ENCODE results near the gene STK11.

DNA sequence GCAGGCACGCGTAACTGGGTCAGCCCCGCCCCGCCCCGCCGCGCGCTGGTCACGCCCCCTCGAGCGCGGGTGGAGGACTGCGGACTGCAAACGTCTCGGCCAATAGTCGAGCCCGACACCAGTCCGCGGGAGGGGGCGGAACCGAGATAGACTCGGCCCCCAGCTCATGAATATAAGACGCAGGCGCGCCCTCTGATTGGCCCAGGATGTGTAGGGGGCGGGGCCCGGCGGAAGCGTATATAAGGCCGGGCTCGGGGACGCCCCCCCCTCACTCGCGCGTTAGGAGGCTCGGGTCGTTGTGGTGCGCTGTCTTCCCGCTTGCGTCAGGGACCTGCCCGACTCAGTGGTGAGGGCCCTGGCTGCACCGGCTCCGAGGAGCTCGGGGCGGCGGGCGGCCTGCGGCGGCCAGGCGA is 63.5 kb downstream of the STK11 start, which contains the start of gene CIRBP:
- TF ChIP-seq, protein P1, sequence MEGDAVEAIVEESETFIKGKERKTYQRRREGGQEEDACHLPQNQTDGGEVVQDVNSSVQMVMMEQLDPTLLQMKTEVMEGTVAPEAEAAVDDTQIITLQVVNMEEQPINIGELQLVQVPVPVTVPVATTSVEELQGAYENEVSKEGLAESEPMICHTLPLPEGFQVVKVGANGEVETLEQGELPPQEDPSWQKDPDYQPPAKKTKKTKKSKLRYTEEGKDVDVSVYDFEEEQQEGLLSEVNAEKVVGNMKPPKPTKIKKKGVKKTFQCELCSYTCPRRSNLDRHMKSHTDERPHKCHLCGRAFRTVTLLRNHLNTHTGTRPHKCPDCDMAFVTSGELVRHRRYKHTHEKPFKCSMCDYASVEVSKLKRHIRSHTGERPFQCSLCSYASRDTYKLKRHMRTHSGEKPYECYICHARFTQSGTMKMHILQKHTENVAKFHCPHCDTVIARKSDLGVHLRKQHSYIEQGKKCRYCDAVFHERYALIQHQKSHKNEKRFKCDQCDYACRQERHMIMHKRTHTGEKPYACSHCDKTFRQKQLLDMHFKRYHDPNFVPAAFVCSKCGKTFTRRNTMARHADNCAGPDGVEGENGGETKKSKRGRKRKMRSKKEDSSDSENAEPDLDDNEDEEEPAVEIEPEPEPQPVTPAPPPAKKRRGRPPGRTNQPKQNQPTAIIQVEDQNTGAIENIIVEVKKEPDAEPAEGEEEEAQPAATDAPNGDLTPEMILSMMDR (IDR thresholded peaks at IDR 0.05): no peak
- TF ChIP-seq POLR2A (IDR thresholded peaks at IDR 0.05; ENCODE audit: low read depth) (peak; percentile 99), EP300 (IDR thresholded peaks at IDR 0.05) (no peak)
